HG02981 (cell line): ENCODE data around the gene C1QTNF6.

ENCODE experiments used
- ATAC-seq: cut with Tn5 transposase; IDR thresholded peaks from one replicate; pipeline ENCODE4 v1.9.1; 2021; ENCODE audit warnings: mild to moderate bottlenecking, moderate library complexity; ENCODE audit not compliant: unreplicated experiment

Gene C1QTNF6

GRCh38 chr22:37193629-37194191, 5.7 kb upstream of the C1QTNF6 start:
- ATAC-seq = no peak

GRCh38 chr22:37192741-37193140, 4.7 kb upstream of the C1QTNF6 start:
- no peak for ATAC-seq

DNA sequence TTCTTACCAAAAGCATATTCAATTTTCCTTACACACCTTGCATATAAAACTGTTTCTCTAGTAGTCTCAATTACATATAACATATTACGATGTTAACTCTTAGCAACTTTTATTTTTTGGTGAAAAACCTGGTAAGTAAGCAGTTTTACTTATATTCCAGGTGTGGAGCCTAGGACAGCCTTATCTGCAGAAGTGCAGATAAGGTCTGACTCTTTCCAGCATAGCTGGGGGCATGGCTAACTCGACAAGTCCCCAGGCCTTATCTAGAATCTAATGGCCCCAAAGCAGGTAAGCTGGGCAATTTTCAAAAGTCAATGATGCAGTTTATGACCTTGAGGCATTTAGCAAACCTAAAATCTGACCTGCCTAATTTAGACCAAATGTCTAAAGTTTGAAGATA, 4.2 kb upstream of the C1QTNF6 start:
- no peak for ATAC-seq

GRCh38 chr22:37190262-37190780, 2.3 kb upstream of the C1QTNF6 start:
- ATAC-seq = no peak

GRCh38 chr22:37188901-37189466, 937 bp upstream of the C1QTNF6 start:
- no peak for ATAC-seq

DNA sequence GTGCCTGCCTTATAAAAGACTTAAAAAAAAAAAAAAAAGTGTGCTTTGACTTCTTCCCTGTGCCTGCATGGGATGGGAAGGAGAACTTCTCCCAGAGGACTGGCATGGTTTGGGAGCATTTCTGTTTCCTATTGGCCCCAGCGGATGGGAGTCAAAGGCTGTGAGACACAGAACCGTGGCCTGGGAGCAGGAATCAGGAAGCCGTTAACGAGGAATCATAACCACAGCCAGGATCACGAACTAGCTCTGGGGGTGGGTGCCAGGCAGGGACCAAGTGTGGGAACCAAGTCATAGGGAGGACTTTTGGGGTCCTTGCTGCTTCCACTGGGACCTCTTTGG, 526 bp downstream of the C1QTNF6 start:
- ATAC-seq = no peak

- no peak for ATAC-seq
Observed at GRCh38 chr22:37186997-37187522, 987 bp downstream of the C1QTNF6 start.

DNA sequence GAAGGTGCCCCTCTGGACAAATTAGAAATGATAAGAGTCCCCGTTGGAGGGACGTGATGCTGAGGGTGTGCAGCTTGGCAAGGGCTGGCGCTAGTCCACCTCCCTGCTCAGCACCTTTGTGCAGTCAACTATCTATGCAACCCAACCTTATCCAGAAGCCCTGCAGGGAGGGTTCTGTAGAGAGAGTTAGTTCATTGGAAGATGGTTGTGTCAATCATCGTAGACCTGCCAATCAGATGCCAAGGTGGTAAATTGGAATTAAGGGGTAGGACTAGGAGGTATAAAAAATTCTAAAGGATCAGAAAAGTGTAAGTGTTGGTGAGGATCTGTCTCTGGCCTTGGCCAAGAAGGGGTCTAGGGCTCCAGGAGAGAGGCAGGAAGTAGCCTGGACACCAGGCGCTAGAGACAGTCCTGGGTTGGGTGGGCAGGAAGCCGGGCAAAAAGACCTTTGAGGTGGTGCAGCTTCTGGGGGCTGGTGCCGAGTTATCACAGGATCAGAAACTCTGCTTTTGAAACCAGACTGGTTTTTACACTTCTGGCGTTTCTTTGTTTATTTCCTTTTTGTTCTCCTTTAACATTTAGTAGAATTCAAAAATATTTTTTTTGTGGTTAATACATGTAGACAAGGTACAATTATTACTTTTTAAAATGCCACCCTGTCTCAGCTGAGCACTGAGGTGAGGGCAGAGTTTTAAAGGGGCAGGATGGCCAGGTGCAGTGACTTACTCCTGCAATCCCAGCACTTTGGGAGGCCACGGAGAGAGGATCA, 1.6 kb downstream of the C1QTNF6 start:
- ATAC-seq = no peak

DNA sequence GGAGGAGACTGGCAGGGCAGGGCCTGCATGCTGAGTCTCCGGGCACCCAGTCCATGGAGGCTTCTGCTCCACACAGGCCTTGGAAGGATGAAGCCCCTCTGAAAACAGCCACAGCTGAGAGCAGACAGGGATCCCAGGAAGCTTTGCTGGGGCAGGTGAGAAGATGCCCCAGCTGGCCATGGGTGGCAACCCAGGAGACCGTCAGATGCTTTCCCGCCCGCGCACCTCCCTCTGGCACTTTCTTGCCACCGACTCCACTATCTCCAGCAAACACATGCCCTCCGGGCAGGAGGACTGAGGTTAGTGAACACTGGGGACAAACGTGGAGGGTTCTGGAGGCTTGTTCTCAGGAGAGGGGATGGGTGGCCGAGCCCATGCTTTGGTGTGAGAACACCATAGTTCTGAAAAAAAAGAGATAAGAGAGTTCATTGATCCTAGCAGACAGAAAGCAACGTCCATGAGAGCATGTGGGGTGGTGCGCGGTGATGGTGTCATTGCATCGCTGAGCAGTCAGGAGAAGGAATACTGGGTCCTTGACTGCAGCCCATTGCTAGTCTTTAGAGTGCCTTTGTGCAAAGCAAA, 2.3 kb downstream of the C1QTNF6 start:
- no peak for ATAC-seq

DNA sequence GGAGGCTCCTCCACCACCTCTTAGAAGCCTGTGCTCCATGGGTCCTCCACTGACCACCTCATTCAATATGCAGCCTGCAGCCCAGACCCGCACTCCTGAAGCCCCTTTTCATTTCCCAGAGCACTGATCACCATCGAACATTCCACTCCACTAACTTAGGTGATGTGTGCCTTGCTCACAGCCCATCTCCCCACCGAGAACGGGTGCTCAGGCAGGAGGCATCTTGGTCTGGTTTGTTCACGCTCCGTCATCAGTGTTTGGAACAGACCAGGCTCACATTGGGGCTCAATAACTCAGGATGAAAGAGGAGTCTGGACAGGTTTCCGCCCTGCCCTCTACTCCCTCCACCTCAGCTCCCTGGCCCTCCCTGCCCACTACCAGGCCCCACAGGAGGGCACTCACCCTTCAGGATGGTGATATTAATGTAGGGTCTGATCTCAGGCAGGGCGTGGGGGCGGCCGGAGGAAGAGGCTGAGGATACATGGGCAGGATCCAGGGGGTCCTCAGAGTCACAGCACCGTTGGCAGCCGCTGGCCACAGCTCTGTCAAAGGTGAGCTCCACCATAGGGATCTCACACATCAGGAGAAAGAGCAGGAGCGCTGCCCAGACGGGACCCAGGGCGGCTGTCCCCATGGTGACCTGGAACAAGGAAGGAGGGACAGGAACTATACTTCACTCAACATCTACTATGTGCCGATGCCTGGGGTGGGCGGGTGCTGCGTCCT, 3.1 kb downstream of the C1QTNF6 start:
- no peak for ATAC-seq

DNA sequence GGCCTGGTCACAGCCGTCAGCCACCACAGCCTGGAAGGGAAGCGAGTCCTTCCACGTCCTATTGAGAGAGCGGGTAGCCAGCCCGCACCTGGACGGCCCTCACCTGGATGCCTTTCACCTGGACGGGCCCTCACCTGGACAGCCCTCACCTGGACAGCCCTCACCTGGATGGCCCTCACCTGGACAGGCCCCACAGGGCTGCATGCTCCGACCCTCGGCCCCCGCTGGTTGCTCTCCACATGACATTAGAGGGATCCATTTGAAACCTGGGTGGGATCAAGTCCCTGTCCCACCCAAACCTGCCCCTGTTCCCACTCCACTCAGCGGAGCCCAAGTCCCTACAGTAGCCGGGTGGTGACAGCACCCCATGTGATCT, 3.7 kb downstream of the C1QTNF6 start:
- ATAC-seq = no peak

DNA sequence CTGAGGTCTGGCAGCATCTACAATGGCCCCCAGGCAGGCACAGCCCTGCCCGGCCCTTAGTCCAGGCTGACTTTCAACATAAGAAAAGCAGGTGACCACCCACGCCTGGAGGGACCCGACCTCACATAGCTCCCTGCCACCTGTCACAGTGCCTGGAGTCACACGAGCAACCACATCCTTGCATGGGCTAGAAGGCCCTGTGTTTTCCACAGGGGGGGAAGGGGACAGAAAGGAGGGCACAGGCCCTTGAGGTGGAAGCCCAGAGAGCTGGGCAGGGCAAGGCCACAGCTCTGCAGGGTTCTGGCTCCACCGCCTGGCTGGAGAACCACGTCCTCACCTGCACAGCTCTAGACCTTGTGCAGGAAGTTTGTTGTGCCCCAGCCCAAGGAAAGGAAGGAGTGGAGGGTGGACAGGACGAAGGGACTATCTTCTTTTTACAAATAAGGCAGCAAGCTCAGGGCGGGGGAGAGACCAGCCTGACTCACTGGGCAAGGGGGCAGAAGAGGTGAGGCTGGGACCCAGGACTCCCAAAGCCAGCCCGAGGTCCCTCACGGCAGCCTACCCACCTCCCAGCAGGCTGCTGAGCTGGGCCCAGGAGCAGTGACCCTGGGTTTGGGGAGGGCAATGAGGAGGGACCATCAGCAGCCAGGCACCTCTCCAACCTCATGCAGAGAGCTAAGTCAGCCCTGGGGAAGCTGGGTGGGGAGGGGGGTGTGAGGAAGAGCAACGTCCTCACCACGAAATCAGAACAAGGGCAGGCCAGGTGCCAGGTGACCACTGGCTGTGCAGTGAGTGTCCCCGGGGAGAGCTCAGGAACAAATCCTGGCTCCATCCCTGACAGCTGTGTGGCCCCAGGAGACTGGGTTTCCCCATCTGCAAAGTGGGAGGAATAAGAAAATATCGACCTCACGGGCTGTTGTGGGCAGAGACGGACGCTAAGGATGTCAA, 4.3 kb downstream of the C1QTNF6 start:
- no peak for ATAC-seq

DNA sequence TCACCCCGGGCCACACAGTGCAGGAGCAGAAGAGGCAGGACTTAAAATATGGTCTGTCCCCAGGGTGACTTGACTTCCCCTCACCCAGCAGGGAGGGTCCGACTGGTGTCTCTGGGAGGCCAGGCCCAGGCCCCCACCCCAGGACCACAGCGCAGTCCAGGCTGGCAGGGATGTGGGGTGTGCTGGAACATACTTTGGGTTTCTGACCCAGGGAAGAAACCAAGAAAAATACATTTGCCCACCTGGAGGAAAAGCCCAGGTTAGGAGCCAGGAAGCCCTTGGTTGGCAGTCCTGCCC, 5.2 kb downstream of the C1QTNF6 start:
- ATAC-seq = no peak

- no peak for ATAC-seq
Observed at GRCh38 chr22:37182101-37182948, 5.7 kb downstream of the C1QTNF6 start.

DNA sequence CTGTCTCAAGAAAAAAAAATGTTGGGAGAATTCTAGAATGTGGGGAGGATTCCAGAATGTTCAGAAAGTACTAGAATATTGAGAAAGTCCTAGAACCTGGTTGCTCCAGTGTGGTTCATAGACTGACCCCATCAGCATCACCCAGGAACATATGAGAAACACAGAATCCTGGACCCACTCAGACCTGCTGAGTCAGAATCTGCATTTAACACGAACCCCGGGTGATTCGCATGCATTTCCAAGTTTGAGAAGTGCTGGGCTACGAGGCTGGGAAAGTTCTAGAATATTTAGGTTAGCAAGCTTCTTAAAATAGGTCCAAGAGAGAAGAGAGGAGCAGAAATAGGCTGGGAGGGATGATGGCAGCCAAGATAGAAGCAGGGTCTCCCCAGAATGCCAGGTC, 6.4 kb downstream of the C1QTNF6 start:
- no peak for ATAC-seq

GRCh38 chr22:37180531-37181231, 7.4 kb downstream of the C1QTNF6 start:
- ATAC-seq = no peak

DNA sequence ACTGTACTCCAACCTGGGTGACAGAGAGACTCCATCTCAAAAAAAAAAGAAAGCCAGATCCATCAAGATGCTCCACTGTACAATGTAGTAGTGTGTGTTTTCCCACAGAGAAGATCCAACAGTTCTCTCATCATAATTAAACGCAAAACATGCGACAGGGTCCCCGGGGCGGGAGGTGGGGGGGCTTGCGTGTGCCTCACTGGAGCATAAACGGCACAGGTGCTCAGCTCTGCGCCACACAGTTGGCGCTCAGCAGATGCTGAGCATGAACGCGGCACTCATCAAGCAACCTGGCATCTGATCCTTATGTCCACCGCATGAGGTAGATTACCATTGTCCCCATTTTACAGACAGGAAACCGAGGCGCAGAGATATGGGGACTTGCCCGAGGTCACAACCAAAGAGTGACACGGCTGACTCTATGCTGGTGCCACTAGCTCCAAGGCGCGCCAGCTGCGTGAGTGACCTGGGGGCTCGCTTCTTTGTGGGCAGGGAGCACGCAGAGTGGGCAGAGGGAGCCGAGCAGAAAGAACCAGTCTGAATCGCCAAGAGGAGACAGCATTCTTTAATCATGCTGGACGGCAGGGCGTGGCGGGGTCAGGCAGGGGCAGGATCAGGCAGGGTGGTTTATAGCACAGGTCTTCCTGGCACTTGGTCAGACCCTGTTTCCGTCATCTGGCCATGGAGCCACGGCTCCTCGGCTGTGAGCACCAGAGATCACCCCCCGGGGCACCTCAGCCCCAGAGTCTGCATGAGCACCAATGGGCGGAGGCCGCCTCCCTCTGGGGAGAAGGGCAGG, 8.2 kb downstream of the C1QTNF6 start:
- ATAC-seq = no peak

- ATAC-seq = no peak
Observed at GRCh38 chr22:37179126-37179470, 8.9 kb downstream of the C1QTNF6 start.
